Caco-2 (cell line): ENCODE measurements around the gene SUMO3. TPM values are rescaled to one million over a fixed set of nuclear protein-coding genes. Genes with fewer than 3 reads are reported as not detected.

Source experiments
- BruUV-seq: library from RNA; stranded (reverse); fragments of 400-500 nt; replicated peaks from 2 replicates; lab custom pipeline; 2021; lab: Mats Ljungman, UMichigan
- CTCF ChIA-PET: fragments of 300-600 bp; sonication (Branson Sonifier 250); formaldehyde crosslinking; loops from one replicate; lab custom pipeline; 2022; ENCODE audit warnings: antibody characterized with exemption; lab: Charles Lee
- POLR2A ChIA-PET: fragments of 300-600 bp; sonication (Branson Sonifier 250); formaldehyde crosslinking; loops from one replicate; lab custom pipeline; 2022; ENCODE audit warnings: antibody characterized with exemption; lab: Charles Lee
- DNase-seq, 2 experiments: peaks; one replicate each; pipeline versions ENCODE4 v3.0.0 to v3.0.0-alpha.2; 2020 to 2022
- H3K27me3 ChIP-seq: replicated peaks from 2 replicates; pipeline ENCODE4 v1.6.0; 2011; ENCODE audit warnings: low read length; ENCODE audit not compliant: control insufficient read depth, insufficient read depth
- H3K36me3 ChIP-seq: 2 replicates; pipeline ENCODE4 v1.5.1; 2011; ENCODE audit warnings: low read length; ENCODE audit not compliant: control insufficient read depth, insufficient read depth
- H3K4me1 ChIP-seq: fragments of 250-450 bp; sonication (Bioruptor Pico); 2 replicates; pipeline ENCODE4 v1.5.1; 2020; ENCODE audit warnings: mild to moderate bottlenecking
- H3K4me3 ChIP-seq: 2 replicates; pipeline ENCODE4 v1.5.1; 2011; ENCODE audit warnings: low read depth, mild to moderate bottlenecking, control low read depth, low read length
- H3K9me3 ChIP-seq: fragments of 250-450 bp; sonication (Bioruptor Pico); 2 replicates; pipeline ENCODE4 v1.5.1; 2020; ENCODE audit warnings: mild to moderate bottlenecking, moderate library complexity
- H3K27ac Mint-ChIP-seq: one replicate; pipeline ENCODE4 v1.8.0; 2022; ENCODE audit warnings: mixed read lengths; ENCODE audit not compliant: unreplicated experiment
- H3K27me3 Mint-ChIP-seq: one replicate; pipeline ENCODE4 v1.8.0; 2022; ENCODE audit warnings: mixed read lengths; ENCODE audit not compliant: insufficient read depth, unreplicated experiment
- H3K36me3 Mint-ChIP-seq: one replicate; pipeline ENCODE4 v1.8.0; 2022; ENCODE audit warnings: mild to moderate bottlenecking, mixed read lengths; ENCODE audit not compliant: insufficient read depth, unreplicated experiment
- H3K4me1 Mint-ChIP-seq: one replicate; pipeline ENCODE4 v1.8.0; 2022; ENCODE audit warnings: low read depth, mixed read lengths; ENCODE audit not compliant: unreplicated experiment
- H3K4me3 Mint-ChIP-seq: one replicate; pipeline ENCODE4 v1.8.0; 2022; ENCODE audit warnings: mild to moderate bottlenecking, moderate library complexity, mixed read lengths; ENCODE audit not compliant: unreplicated experiment
- H3K9me3 Mint-ChIP-seq: one replicate; pipeline ENCODE4 v1.8.0; 2022; ENCODE audit warnings: mixed read lengths; ENCODE audit not compliant: unreplicated experiment
- intact Hi-C: fragments of 100-400 bp; cut with micrococcal nuclease; formaldehyde crosslinking; loops from one replicate; pipeline ENCODE4 v1.10.0; 2022; ENCODE audit not compliant: unreplicated experiment
- total RNA-seq: library from RNA; stranded (reverse); gene quantifications from 2 replicates; pipeline ENCODE4 v1.2.3, GENCODE V29; 2022
- TF ChIP-seq, protein P1 (sequence below), 2 experiments: fragments of 200-600 bp in 1 of 2; IDR thresholded peaks; 1 replicate in 1 of 2; 2 replicates in 1 of 2; pipeline versions ENCODE4 v1.5.1 to v1.8.0; 2011 to 2022; ENCODE audit warnings: antibody characterized with exemption in 1 of 2, control low read depth in 1 of 2, inconsistent platforms in 1 of 2, low read depth in 1 of 2, low read length in 1 of 2, mild to moderate bottlenecking in 1 of 2, moderate library complexity in 1 of 2; ENCODE audit not compliant: insufficient read depth in 1 of 2, severe bottlenecking in 1 of 2, unreplicated experiment in 1 of 2

The SUMO3 gene
- total RNA-seq, 1 experiment from 2014 or later, result 118 TPM

- TF ChIP-seq, protein P1, sequence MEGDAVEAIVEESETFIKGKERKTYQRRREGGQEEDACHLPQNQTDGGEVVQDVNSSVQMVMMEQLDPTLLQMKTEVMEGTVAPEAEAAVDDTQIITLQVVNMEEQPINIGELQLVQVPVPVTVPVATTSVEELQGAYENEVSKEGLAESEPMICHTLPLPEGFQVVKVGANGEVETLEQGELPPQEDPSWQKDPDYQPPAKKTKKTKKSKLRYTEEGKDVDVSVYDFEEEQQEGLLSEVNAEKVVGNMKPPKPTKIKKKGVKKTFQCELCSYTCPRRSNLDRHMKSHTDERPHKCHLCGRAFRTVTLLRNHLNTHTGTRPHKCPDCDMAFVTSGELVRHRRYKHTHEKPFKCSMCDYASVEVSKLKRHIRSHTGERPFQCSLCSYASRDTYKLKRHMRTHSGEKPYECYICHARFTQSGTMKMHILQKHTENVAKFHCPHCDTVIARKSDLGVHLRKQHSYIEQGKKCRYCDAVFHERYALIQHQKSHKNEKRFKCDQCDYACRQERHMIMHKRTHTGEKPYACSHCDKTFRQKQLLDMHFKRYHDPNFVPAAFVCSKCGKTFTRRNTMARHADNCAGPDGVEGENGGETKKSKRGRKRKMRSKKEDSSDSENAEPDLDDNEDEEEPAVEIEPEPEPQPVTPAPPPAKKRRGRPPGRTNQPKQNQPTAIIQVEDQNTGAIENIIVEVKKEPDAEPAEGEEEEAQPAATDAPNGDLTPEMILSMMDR (IDR thresholded peaks at IDR 0.05; ENCODE audit: insufficient read depth in 1 of 2, low read depth in 1 of 2, low read length in 1 of 2, severe bottlenecking in 1 of 2, unreplicated experiment in 1 of 2), result no peak
- intact Hi-C loops, result loop anchor here (10.0 kb wide), 1 partner anchor 283 kb away; no protein-coding TSS in a partner anchor
- H3K4me1 Mint-ChIP-seq, result peaks cover 24% of the 10 kb centered on the region
- no peaks in the 10 kb centered on the region for H3K27me3 ChIP-seq
- H3K36me3 ChIP-seq, result peaks cover under 1% of the 10 kb centered on the region
- no peak overlapping the region for H3K4me3 ChIP-seq
- no peak overlapping the region for H3K4me3 Mint-ChIP-seq
- peaks cover 28% of the 10 kb centered on the region for H3K4me1 ChIP-seq
- CTCF ChIA-PET, result interaction anchor here (0.5 to 0.6 kb wide), 2 partner anchors 100 to 134 kb away, joined by 5 to 7 read pairs; no protein-coding TSS in a partner anchor
- no peaks in the 10 kb centered on the region for H3K9me3 Mint-ChIP-seq
- H3K9me3 ChIP-seq, result no peaks in the 10 kb centered on the region
- no peak for DNase-seq
- BruUV-seq, result no TSS peak
- no peak overlapping the region for H3K27ac Mint-ChIP-seq
- H3K36me3 Mint-ChIP-seq, result peaks cover 61% of the 10 kb centered on the region
- POLR2A ChIA-PET, result no interaction called here
- no peaks in the 10 kb centered on the region for H3K27me3 Mint-ChIP-seq
Observed at GRCh38 chr21:44797775-44798174, 20.1 kb downstream of the SUMO3 start.

GRCh38 chr21:44795342-44795741 lies 22.5 kb downstream of the SUMO3 start:
- intact Hi-C loops, result loop anchor here (10.0 kb wide), 1 partner anchor 281 kb away; no protein-coding TSS in a partner anchor
- Mint-ChIP-seq H3K27ac (no peak overlapping the region), H3K36me3 (peaks cover 58% of the 10 kb centered on the region), H3K4me1 (peaks cover 27% of the 10 kb centered on the region), H3K27me3 (no peaks in the 10 kb centered on the region), H3K4me3 (no peak overlapping the region), H3K9me3 (no peaks in the 10 kb centered on the region)
- ChIA-PET CTCF (no interaction called here), POLR2A (no interaction called here)
- peaks cover 2% of the 10 kb centered on the region; the same call in 1 of the 2 replicates for H3K36me3 ChIP-seq
- no peaks in the 10 kb centered on the region for H3K27me3 ChIP-seq
- TF ChIP-seq, protein P1 (IDR thresholded peaks at IDR 0.05; ENCODE audit: insufficient read depth in 1 of 2, low read depth in 1 of 2, low read length in 1 of 2, severe bottlenecking in 1 of 2, unreplicated experiment in 1 of 2), result no peak
- BruUV-seq, result no TSS peak
- H3K4me3 ChIP-seq, result no peak overlapping the region
- no peak for DNase-seq
- peaks cover 35% of the 10 kb centered on the region for H3K4me1 ChIP-seq
- no peaks in the 10 kb centered on the region for H3K9me3 ChIP-seq

- intact Hi-C loops, result loop anchor here (10.0 kb wide), 1 partner anchor 279 kb away; no protein-coding TSS in a partner anchor
- POLR2A ChIA-PET, result interaction anchor here (0.6 kb wide), 1 partner anchor 288 kb away, joined by 3 read pairs; no protein-coding TSS in a partner anchor
- peaks cover 2% of the 10 kb centered on the region; the same call in 1 of the 2 replicates for H3K36me3 ChIP-seq
Observed at GRCh38 chr21:44793592-44794374, 24.1 kb downstream of the SUMO3 start.

More at GRCh38 chr21:44793592-44794374, 24.1 kb downstream of the SUMO3 start:
- Mint-ChIP-seq H3K27ac (peak overlapping the region; percentile 53), H3K4me3 (peak overlapping the region; percentile 40), H3K27me3 (no peaks in the 10 kb centered on the region), H3K9me3 (no peaks in the 10 kb centered on the region), H3K36me3 (peaks cover 46% of the 10 kb centered on the region), H3K4me1 (peaks cover 19% of the 10 kb centered on the region)
- Histone ChIP-seq H3K27me3 (no peaks in the 10 kb centered on the region), H3K4me1 (peaks cover 24% of the 10 kb centered on the region), H3K4me3 (no peak overlapping the region), H3K9me3 (no peaks in the 10 kb centered on the region)
- BruUV-seq, result no TSS peak
- TF ChIP-seq, protein P1 (IDR thresholded peaks at IDR 0.05; ENCODE audit: insufficient read depth in 1 of 2, low read depth in 1 of 2, low read length in 1 of 2, severe bottlenecking in 1 of 2, unreplicated experiment in 1 of 2), result no peak
- CTCF ChIA-PET, result interaction anchor here (0.6 to 2.1 kb wide), 18 partner anchors 9 to 452 kb away, joined by 3 to 46 read pairs (median 4); partner anchors contain the start of gene PTTG1IP
- DNase-seq, result no peak
